Measurements from ENCODE around the gene POLR3GL.

POLR3GL gene

GRCh38 chr1:146021622-146022402 lies 57.3 kb downstream of the POLR3GL start, which contains the start of gene HJV:
Gene HJV (minus strand): TSS chr1:146021735. CDS start chr1:146020231, 1,504 bp downstream.
- TF ChIP-seq RAD21 (IDR thresholded peaks at IDR 0.05; ENCODE audit: low read depth): no peak
- TF ChIP-seq REST (IDR thresholded peaks at IDR 0.05; ENCODE audit: low read depth): no peak

GRCh38 chr1:146022403-146023127 lies 58.1 kb downstream of the POLR3GL start:
- TF ChIP-seq TCF12 (IDR thresholded peaks at IDR 0.05; ENCODE audit: low read depth): no peak
- TF ChIP-seq EGR1 (IDR thresholded peaks at IDR 0.05): no peak
- TF ChIP-seq ZBTB7A (IDR thresholded peaks at IDR 0.05; ENCODE audit: low read depth): no peak
- TF ChIP-seq CREB1 (IDR thresholded peaks at IDR 0.05; ENCODE audit: low read depth): no peak
- TF ChIP-seq NFIC (IDR thresholded peaks at IDR 0.05): no peak
- TF ChIP-seq TEAD4 (IDR thresholded peaks at IDR 0.05): no peak
- TF ChIP-seq MAX (IDR thresholded peaks at IDR 0.05): no peak
- no peak for TF ChIP-seq REST (IDR thresholded peaks at IDR 0.05; ENCODE audit: low read depth)
- TF ChIP-seq EP300 (IDR thresholded peaks at IDR 0.05; ENCODE audit: borderline replicate concordance): no peak
- TF ChIP-seq FOXM1 (IDR thresholded peaks at IDR 0.05; ENCODE audit: borderline replicate concordance, low read depth): no peak
- no peak for TF ChIP-seq TAF1 (IDR thresholded peaks at IDR 0.05; ENCODE audit: low read depth)
- no peak for TF ChIP-seq RAD21 (IDR thresholded peaks at IDR 0.05; ENCODE audit: low read depth)
- no peak for TF ChIP-seq USF1 (IDR thresholded peaks at IDR 0.05)
- TF ChIP-seq YY1 (IDR thresholded peaks at IDR 0.05; ENCODE audit: low read depth): no peak
- no peak for TF ChIP-seq CEBPB (IDR thresholded peaks at IDR 0.05)
